ENCODE data around the gene OLFM1. TPM values are rescaled to one million over a fixed set of nuclear protein-coding genes. Genes with fewer than 3 reads are reported as not detected.

Gene OLFM1
- total and polyA plus RNA-seq, 5 donors from 2014 or later = not detected

DNA sequence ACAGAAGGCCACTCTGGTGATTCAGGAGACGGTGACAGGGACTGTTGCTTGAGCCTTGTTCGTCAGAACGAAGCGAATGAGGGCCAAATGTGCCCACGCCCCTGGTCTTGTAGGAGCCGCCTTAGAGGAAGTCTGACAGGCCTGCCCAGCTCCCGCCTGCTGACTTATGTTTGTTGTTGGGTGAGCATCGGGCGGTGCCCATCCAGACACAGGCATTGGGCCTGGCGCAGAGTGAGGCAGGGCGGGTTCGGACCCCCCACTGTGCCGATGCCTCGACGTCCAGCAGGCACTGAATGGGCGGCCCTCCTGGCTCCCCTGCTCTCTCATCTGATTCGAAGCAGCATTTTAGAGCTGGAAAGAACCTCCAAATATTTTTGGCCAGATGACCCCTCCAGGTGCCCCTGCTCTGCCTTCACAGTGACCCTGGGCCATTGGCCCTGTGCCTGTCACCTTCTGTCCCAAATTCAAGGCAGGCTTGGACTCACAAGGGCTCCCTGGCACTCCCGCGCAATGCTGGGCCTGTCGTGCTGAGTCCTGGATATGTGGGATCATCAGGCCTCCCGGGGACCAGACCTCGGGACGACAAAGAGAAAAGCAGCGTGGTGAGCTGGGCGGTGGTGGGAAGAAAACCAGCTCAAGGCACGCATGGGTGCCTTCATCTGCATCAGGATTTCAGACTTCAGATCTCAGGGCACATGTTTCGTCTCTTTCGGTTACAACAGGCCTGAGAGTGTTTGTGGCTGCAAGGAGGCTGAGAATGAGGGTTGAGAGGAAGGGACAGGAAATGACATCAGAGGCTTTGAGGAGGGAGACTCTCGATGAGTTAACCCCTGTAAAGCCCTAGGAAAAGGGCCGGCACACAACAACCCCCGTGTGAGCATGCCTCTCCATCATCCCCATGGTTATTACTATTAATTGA, 37.1 kb upstream of the OLFM1 start:
- no peaks in the 10 kb centered on the region for H3K36me3 ChIP-seq (ENCODE audit: control insufficient read depth, insufficient read depth, low read length)
- Mint-ChIP-seq H3K4me3 (no peak overlapping the region), H3K27ac (no peak overlapping the region), H3K9me3 (peaks cover 0 to 4% (median 1%) of the 10 kb centered on the region in 7 donors), H3K4me1 (no peaks in the 10 kb centered on the region), H3K27me3 (no peaks in the 10 kb centered on the region), H3K36me3 (no peaks in the 10 kb centered on the region)
- no peaks in the 10 kb centered on the region for H3K27me3 ChIP-seq (ENCODE audit: control insufficient read depth, insufficient read depth, low read length)
- no peaks in the 10 kb centered on the region for H3K4me1 ChIP-seq (ENCODE audit: control insufficient read depth, insufficient read depth, low read length, poor library complexity, severe bottlenecking)
- H3K27ac ChIP-seq (ENCODE audit: insufficient read depth, low read length, poor library complexity, severe bottlenecking) = no peak overlapping the region
- DNase-seq = no peak
- no peaks in the 10 kb centered on the region for H3K9me3 ChIP-seq (ENCODE audit: control insufficient read depth in 2 of 2, low read length in 2 of 2)
- no peak for ATAC-seq (ENCODE audit: low read depth in 2 of 2)
- H3K4me3 ChIP-seq (ENCODE audit: low read depth, low read length) = no peak overlapping the region

- no peak for DNase-seq
- Mint-ChIP-seq H3K27me3 (no peaks in the 10 kb centered on the region), H3K4me3 (no peak overlapping the region), H3K9me3 (peaks cover 0 to 4% (median 1%) of the 10 kb centered on the region in 7 donors), H3K27ac (no peak overlapping the region), H3K4me1 (no peaks in the 10 kb centered on the region), H3K36me3 (no peaks in the 10 kb centered on the region)
- no peaks in the 10 kb centered on the region for H3K36me3 ChIP-seq (ENCODE audit: control insufficient read depth, insufficient read depth, low read length)
- no peak overlapping the region for H3K4me3 ChIP-seq (ENCODE audit: low read depth, low read length)
- H3K9me3 ChIP-seq (ENCODE audit: control insufficient read depth in 2 of 2, low read length in 2 of 2) = no peaks in the 10 kb centered on the region
- H3K4me1 ChIP-seq (ENCODE audit: control insufficient read depth, insufficient read depth, low read length, poor library complexity, severe bottlenecking) = no peaks in the 10 kb centered on the region
- no peak for ATAC-seq (ENCODE audit: low read depth in 2 of 2)
- H3K27me3 ChIP-seq (ENCODE audit: control insufficient read depth, insufficient read depth, low read length) = no peaks in the 10 kb centered on the region
- H3K27ac ChIP-seq (ENCODE audit: insufficient read depth, low read length, poor library complexity, severe bottlenecking) = no peak overlapping the region
Observed at GRCh38 chr9:135051316-135052038, 36.0 kb upstream of the OLFM1 start.

DNA sequence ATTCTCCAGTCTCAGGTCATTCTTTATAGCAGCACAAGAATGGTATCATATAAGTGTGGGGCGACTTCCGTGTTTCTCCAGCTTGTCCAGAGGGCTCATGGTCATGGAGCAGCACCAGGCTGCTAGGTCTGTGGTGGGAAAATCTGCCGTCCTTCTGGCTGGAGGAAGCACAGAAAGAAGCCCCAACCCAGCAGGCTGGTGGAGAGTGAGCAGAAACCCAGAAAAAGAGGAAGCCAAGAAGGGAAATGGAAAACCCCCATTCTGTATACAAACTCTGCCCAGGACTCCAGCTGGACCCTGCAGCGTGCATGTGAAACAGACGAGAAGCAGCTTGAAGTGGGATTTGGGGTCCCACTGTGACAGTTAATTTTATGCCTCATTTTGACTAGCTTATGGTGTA, 34.3 kb upstream of the OLFM1 start:
- H3K9me3 Mint-ChIP-seq = peaks cover 0 to 4% (median 1%) of the 10 kb centered on the region in 7 donors
- no peak for ATAC-seq (ENCODE audit: low read depth in 2 of 2)
- no peak overlapping the region for H3K4me3 Mint-ChIP-seq
- no peaks in the 10 kb centered on the region for H3K36me3 Mint-ChIP-seq
- no peak overlapping the region for H3K27ac Mint-ChIP-seq
- no peak for DNase-seq
- H3K36me3 ChIP-seq (ENCODE audit: control insufficient read depth, insufficient read depth, low read length) = no peaks in the 10 kb centered on the region
- peaks cover 5% of the 10 kb centered on the region for H3K27me3 Mint-ChIP-seq
- no peak overlapping the region for H3K4me3 ChIP-seq (ENCODE audit: low read depth, low read length)
- no peaks in the 10 kb centered on the region for H3K4me1 ChIP-seq (ENCODE audit: control insufficient read depth, insufficient read depth, low read length, poor library complexity, severe bottlenecking)
- H3K9me3 ChIP-seq (ENCODE audit: control insufficient read depth in 2 of 2, low read length in 2 of 2) = no peaks in the 10 kb centered on the region
- no peaks in the 10 kb centered on the region for H3K4me1 Mint-ChIP-seq
- no peaks in the 10 kb centered on the region for H3K27me3 ChIP-seq (ENCODE audit: control insufficient read depth, insufficient read depth, low read length)
- no peak overlapping the region for H3K27ac ChIP-seq (ENCODE audit: insufficient read depth, low read length, poor library complexity, severe bottlenecking)

- no peaks in the 10 kb centered on the region for H3K27me3 ChIP-seq (ENCODE audit: control insufficient read depth, insufficient read depth, low read length)
- H3K36me3 ChIP-seq (ENCODE audit: control insufficient read depth, insufficient read depth, low read length) = no peaks in the 10 kb centered on the region
- peaks cover 5% of the 10 kb centered on the region for H3K27me3 Mint-ChIP-seq
- peaks cover 0 to 4% (median 1%) of the 10 kb centered on the region in 7 donors for H3K9me3 Mint-ChIP-seq
- no peaks in the 10 kb centered on the region for H3K4me1 ChIP-seq (ENCODE audit: control insufficient read depth, insufficient read depth, low read length, poor library complexity, severe bottlenecking)
- H3K4me3 ChIP-seq (ENCODE audit: low read depth, low read length) = no peak overlapping the region
- DNase-seq (no peak), ATAC-seq (ENCODE audit: low read depth in 2 of 2) (no peak)
- no peak overlapping the region for H3K4me3 Mint-ChIP-seq
- H3K36me3 Mint-ChIP-seq = no peaks in the 10 kb centered on the region
- H3K9me3 ChIP-seq (ENCODE audit: control insufficient read depth in 2 of 2, low read length in 2 of 2) = no peaks in the 10 kb centered on the region
- H3K27ac ChIP-seq (ENCODE audit: insufficient read depth, low read length, poor library complexity, severe bottlenecking) = no peak overlapping the region
- no peaks in the 10 kb centered on the region for H3K4me1 Mint-ChIP-seq
- no peak overlapping the region for H3K27ac Mint-ChIP-seq
Observed at GRCh38 chr9:135055181-135055580, 32.3 kb upstream of the OLFM1 start.

- Mint-ChIP-seq H3K9me3 (peaks cover 0 to 3% (median 1%) of the 10 kb centered on the region in 7 donors), H3K4me1 (no peaks in the 10 kb centered on the region), H3K36me3 (no peaks in the 10 kb centered on the region), H3K4me3 (no peak overlapping the region), H3K27me3 (peaks cover 5% of the 10 kb centered on the region), H3K27ac (no peak overlapping the region)
- H3K4me3 ChIP-seq (ENCODE audit: low read depth, low read length) = no peak overlapping the region
- DNase-seq (no peak), ATAC-seq (ENCODE audit: low read depth in 2 of 2) (no peak)
- H3K27me3 ChIP-seq (ENCODE audit: control insufficient read depth, insufficient read depth, low read length) = no peaks in the 10 kb centered on the region
- no peaks in the 10 kb centered on the region for H3K36me3 ChIP-seq (ENCODE audit: control insufficient read depth, insufficient read depth, low read length)
- H3K27ac ChIP-seq (ENCODE audit: insufficient read depth, low read length, poor library complexity, severe bottlenecking) = no peak overlapping the region
- no peaks in the 10 kb centered on the region for H3K4me1 ChIP-seq (ENCODE audit: control insufficient read depth, insufficient read depth, low read length, poor library complexity, severe bottlenecking)
- H3K9me3 ChIP-seq (ENCODE audit: control insufficient read depth in 2 of 2, low read length in 2 of 2) = no peaks in the 10 kb centered on the region
Observed at GRCh38 chr9:135056541-135056940, 30.9 kb upstream of the OLFM1 start.

- Mint-ChIP-seq H3K27me3 (peaks cover 5% of the 10 kb centered on the region), H3K36me3 (no peaks in the 10 kb centered on the region), H3K4me3 (no peak overlapping the region), H3K9me3 (peaks cover 0 to 16% (median 3%) of the 10 kb centered on the region in 7 donors), H3K27ac (no peak overlapping the region), H3K4me1 (no peaks in the 10 kb centered on the region)
- no peaks in the 10 kb centered on the region for H3K36me3 ChIP-seq (ENCODE audit: control insufficient read depth, insufficient read depth, low read length)
- H3K27ac ChIP-seq (ENCODE audit: insufficient read depth, low read length, poor library complexity, severe bottlenecking) = no peak overlapping the region
- H3K4me3 ChIP-seq (ENCODE audit: low read depth, low read length) = no peak overlapping the region
- ATAC-seq (ENCODE audit: low read depth in 2 of 2) = no peak
- no peaks in the 10 kb centered on the region for H3K27me3 ChIP-seq (ENCODE audit: control insufficient read depth, insufficient read depth, low read length)
- no peak for DNase-seq
- peaks cover 0 to 8% of the 10 kb centered on the region in 2 experiments for H3K9me3 ChIP-seq (ENCODE audit: control insufficient read depth in 2 of 2, low read length in 2 of 2)
- H3K4me1 ChIP-seq (ENCODE audit: control insufficient read depth, insufficient read depth, low read length, poor library complexity, severe bottlenecking) = no peaks in the 10 kb centered on the region
Observed at GRCh38 chr9:135060461-135061116, 26.9 kb upstream of the OLFM1 start.

DNA sequence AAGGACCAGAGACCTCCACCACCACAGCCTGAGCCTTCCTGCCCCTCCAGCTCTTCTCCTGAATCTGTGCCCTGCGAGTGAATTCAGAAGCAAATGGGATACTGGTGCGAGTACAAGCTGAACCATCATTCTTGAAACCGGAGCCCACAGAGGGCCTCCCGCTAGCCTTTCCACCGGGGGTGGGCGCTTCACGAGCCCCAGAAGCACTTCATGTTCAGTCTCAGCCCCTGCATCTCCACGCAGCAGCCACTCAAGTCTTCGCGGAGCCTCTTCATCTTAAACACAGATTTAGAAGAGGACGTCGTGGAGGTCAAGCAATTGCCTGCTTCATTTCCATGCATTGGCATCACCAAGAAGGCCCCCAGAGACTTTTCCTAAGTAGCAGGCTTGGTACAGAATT, 26.0 kb upstream of the OLFM1 start:
- Histone ChIP-seq H3K27ac (ENCODE audit: insufficient read depth, low read length, poor library complexity, severe bottlenecking) (no peak overlapping the region), H3K4me1 (ENCODE audit: control insufficient read depth, insufficient read depth, low read length, poor library complexity, severe bottlenecking) (no peaks in the 10 kb centered on the region), H3K27me3 (ENCODE audit: control insufficient read depth, insufficient read depth, low read length) (no peaks in the 10 kb centered on the region), H3K36me3 (ENCODE audit: control insufficient read depth, insufficient read depth, low read length) (no peaks in the 10 kb centered on the region), H3K4me3 (ENCODE audit: low read depth, low read length) (no peak overlapping the region), H3K9me3 (ENCODE audit: control insufficient read depth in 2 of 2, low read length in 2 of 2) (peaks cover 0 to 8% of the 10 kb centered on the region in 2 experiments)
- Mint-ChIP-seq H3K4me3 (no peak overlapping the region), H3K27me3 (peaks cover 5% of the 10 kb centered on the region), H3K4me1 (no peaks in the 10 kb centered on the region), H3K27ac (no peak overlapping the region), H3K9me3 (peaks cover 0 to 19% (median 4%) of the 10 kb centered on the region in 7 donors), H3K36me3 (no peaks in the 10 kb centered on the region)
- ATAC-seq (ENCODE audit: low read depth in 2 of 2) (no peak), DNase-seq (no peak)

Data from CD4-positive, CD25-positive, alpha-beta regulatory T cell (primary cell).